Spleen (tissue), 11 donors: ENCODE results near the gene C1QL4. TPM values are rescaled to one million over a fixed set of nuclear protein-coding genes. Genes with fewer than 3 reads are reported as not detected.

Source experiments
- DNase-seq: peaks from one replicate; pipeline ENCODE4 v3.0.0-alpha.2; 2020
- H3K27ac ChIP-seq, 8 donors: fragments of 200-600 bp; sonication (generic) in 7 of 8; 1 replicate in 4 of 8; 2 replicates in 4 of 8; pipeline versions ENCODE4 v1.5.0 to v1.8.0; 2016 to 2021; ENCODE audit warnings: inconsistent platforms in 4 of 8, mild to moderate bottlenecking in 4 of 8, moderate library complexity in 1 of 8
- H3K27me3 ChIP-seq, 7 donors: fragments of 200-600 bp; sonication (generic) in 6 of 7; replicated peaks in 1 of 7; 1 replicate in 4 of 7; 2 replicates in 3 of 7; pipeline versions ENCODE4 v1.5.0 to v1.8.0; 2016 to 2021; ENCODE audit warnings: inconsistent platforms in 3 of 7, mild to moderate bottlenecking in 1 of 7
- H3K36me3 ChIP-seq, 6 donors: fragments of 200-600 bp; sonication (generic) in 5 of 6; 1 replicate in 4 of 6; 2 replicates in 2 of 6; pipeline versions ENCODE4 v1.5.0 to v1.8.0; 2016 to 2021; ENCODE audit warnings: inconsistent platforms in 2 of 6
- H3K4me1 ChIP-seq, 6 donors: fragments of 200-600 bp; sonication (generic) in 5 of 6; 1 replicate in 3 of 6; 2 replicates in 3 of 6; pipeline versions ENCODE4 v1.5.0 to v1.8.0; 2016 to 2021; ENCODE audit warnings: inconsistent platforms in 3 of 6
- H3K4me3 ChIP-seq, 8 donors: fragments of 200-600 bp; sonication (generic) in 7 of 8; 1 replicate in 4 of 8; 2 replicates in 4 of 8; pipeline versions ENCODE4 v1.5.0 to v1.8.0; 2016 to 2021; ENCODE audit warnings: inconsistent platforms in 4 of 8, mild to moderate bottlenecking in 4 of 8, moderate library complexity in 2 of 8
- H3K9me3 ChIP-seq, 8 donors: fragments of 200-600 bp; sonication (generic) in 7 of 8; 1 replicate in 4 of 8; 2 replicates in 4 of 8; pipeline versions ENCODE4 v1.5.0 to v1.8.0; 2016 to 2021; ENCODE audit warnings: inconsistent platforms in 4 of 8
- POLR2A ChIP-seq, 3 donors: fragments of 450-650 bp; IDR thresholded peaks; one replicate each; pipeline ENCODE4 v1.5.1; 2017; ENCODE audit warnings: antibody characterized with exemption in 3 of 3, mild to moderate bottlenecking in 1 of 3
- POLR2AphosphoS5 ChIP-seq, 3 donors: sonication (generic); formaldehyde crosslinking; IDR thresholded peaks; one replicate each; pipeline ENCODE4 v1.5.1; 2017; ENCODE audit warnings: antibody characterized with exemption in 3 of 3
- whole genome bisulfite sequencing, 5 donors: extraction: QIAGEN DNeasy Blood & Tissue Kit in 3 of 5; methylation state at CpG; one replicate each; pipeline versions ENCODE4 v1.1.5 to v1.1.7; 2013 to 2018; 5-methylcytosine and 5-hydroxymethylcytosine counted together
- intact Hi-C: fragments of 100-400 bp; cut with DNase I; formaldehyde crosslinking; loops from one replicate; pipeline ENCODE4 v1.15.0; 2023; ENCODE audit warnings: low total_unique reads
- polyA plus RNA-seq, 3 donors: library from polyadenylated mRNA; stranded (reverse); fragments of 200-250 nt; gene quantifications; one replicate each; pipeline ENCODE4 v1.2.1, GENCODE V29; 2013
- total RNA-seq, 7 donors: library from RNA; depleted of rRNA in 3 of 7; stranded (reverse); fragments of >200 nt in 3 of 7; fragmentation: NEBNext Ultra II Directional in 4 of 7; extraction: Animal tissue kit (Norgen Biotek cat#: 25700) in 4 of 7; gene quantifications; one replicate each; pipeline versions ENCODE4 v1.1.0 to v1.2.1, GENCODE V29; 2016 to 2021
- TF ChIP-seq, protein P1 (sequence below), 11 experiments: fragments of 200-600 bp in 7 of 11; fragments of 450-650 bp in 4 of 11; sonication (generic) in 4 of 11; IDR thresholded peaks in 8 of 11; conservative IDR thresholded peaks in 3 of 11; 1 replicate in 7 of 11; 2 replicates in 4 of 11; pipeline versions ENCODE4 v1.4.0 to v1.8.0; 2016 to 2021; ENCODE audit warnings: antibody characterized with exemption in 11 of 11, inconsistent platforms in 4 of 11, mild to moderate bottlenecking in 1 of 11
- donor health status: healthy with polysubstance abuse.
- donor health status: DM: no; HTN: no; CAD: no; lungs with moderate emphysema.
- donor health status: DM: no; HTN: no; CAD: no.
- donor health status: Bipolar disorder and iron deficiency.
- donor health status: healthy.
- donor health status: DM: no; HTN: no; CAD: no.
- donor health status: DM: yes; HTN: yes; CAD: no.

C1QL4 gene
- total and polyA plus RNA-seq, 10 donors = not detected

DNA sequence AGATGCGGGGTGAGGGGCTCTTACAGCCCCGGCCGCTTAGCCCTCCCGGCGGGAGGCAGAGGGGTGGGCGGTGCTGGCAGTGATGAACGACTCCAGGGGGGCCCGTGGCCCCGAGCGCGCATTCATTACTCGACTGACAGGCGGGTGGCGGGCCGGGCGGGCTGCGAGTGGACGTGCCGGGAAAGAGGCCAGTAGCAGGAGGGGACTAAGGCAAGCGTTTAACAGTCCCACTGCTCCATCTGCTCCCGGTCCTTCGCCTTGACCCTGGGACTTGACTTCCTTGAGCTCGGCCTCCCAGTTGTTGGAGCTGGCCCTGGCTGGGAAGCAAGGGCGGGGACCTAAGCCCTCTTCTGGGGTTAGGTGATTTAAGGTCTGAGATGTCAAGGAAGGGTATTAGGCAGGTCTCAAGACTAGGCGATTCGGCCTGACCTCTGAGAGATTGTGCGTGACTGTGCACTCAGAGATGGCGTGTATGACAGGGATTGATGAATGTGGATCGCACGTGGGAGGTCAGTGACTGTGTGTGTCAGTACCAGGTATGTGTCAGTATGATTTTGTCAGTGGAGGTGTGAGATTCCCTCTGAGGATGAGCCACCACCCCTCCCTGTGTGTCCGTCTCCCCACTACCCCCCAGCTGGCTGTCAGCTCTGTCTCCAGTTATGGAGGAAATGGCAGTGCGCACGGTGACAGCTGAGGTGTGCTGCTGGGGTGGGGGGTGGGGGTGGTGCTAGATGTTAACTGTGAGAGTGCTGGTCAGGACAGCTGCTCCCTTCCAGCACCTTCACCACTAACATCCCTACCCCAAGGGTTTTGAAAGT lies 6.1 kb upstream of the C1QL4 start:
- Histone ChIP-seq H3K27me3 (peaks cover 23 to 98% (median 60%) of the 10 kb centered on the region in 7 donors), H3K9me3 (no peaks in the 10 kb centered on the region), H3K4me3 (peak overlapping the region; percentile 41 to 69 (median 48)), H3K4me1 (peaks cover 47 to 68% (median 63%) of the 10 kb centered on the region in 6 donors), H3K36me3 (no peaks in the 10 kb centered on the region), H3K27ac (no peak overlapping the region)
- 3 to 4% (median 4%) methylated on average over 33 of the region's 33 CpGs for WGBS, 5 donors
- TF ChIP-seq POLR2A (IDR thresholded peaks at IDR 0.05) = no peak
- TF ChIP-seq POLR2AphosphoS5 (IDR thresholded peaks at IDR 0.05) = no peak
- TF ChIP-seq, protein P1, sequence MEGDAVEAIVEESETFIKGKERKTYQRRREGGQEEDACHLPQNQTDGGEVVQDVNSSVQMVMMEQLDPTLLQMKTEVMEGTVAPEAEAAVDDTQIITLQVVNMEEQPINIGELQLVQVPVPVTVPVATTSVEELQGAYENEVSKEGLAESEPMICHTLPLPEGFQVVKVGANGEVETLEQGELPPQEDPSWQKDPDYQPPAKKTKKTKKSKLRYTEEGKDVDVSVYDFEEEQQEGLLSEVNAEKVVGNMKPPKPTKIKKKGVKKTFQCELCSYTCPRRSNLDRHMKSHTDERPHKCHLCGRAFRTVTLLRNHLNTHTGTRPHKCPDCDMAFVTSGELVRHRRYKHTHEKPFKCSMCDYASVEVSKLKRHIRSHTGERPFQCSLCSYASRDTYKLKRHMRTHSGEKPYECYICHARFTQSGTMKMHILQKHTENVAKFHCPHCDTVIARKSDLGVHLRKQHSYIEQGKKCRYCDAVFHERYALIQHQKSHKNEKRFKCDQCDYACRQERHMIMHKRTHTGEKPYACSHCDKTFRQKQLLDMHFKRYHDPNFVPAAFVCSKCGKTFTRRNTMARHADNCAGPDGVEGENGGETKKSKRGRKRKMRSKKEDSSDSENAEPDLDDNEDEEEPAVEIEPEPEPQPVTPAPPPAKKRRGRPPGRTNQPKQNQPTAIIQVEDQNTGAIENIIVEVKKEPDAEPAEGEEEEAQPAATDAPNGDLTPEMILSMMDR (IDR thresholded peaks at IDR 0.05 in 8 of 11, conservative IDR thresholded peaks at IDR 0.05 in 3 of 11) = peak in 1 of 11 experiments; percentile 42
- no peak for DNase-seq
- intact Hi-C loops = loop anchor here (5.0 kb wide), 1 partner anchor 56 kb away; no protein-coding TSS in a partner anchor

DNA sequence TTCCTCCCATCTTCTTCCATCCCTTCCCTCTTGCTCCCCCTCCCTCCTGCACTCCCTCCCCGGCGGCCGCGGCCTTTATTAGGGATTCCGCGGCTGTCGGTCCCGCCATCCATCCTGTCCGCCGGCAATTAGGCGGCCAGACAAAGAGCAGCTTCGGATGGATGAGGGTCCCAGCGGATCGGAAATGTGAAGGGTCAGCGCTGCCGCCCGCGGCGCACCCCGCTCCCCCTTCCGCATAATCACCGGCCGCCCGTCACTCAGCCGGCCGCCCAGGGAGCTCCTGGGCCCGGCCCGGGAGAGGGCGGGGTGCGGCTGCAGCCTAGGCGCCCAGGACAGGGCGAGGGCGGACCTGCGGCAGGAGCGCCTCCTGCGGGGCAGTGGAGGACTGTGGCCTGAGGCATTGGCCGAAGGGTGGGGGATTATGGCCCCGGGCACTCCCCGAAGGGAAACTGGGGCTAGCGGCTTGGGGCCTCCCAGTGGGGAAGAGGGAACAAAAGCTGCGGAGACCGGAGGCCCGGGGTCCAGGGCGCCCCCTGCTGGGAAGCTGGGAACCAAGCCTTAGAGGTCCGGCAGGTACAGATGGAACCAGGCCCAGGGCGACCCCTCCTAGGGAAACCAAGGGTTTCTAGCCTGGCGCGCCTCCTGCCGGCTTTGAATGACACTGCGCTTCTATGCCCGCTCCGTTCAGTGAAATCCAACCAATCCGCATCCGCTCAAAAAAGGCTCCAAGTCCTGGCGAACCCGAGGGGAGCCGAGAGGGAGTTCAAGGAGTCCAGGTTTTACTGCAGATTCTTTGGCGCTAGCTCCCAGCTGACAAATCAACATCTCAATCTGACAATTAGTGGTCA lies 5.3 kb upstream of the C1QL4 start:
- no peak overlapping the region for H3K27ac ChIP-seq
- intact Hi-C loops = loop anchor here (5.0 kb wide), 1 partner anchor 55 kb away; no protein-coding TSS in a partner anchor
- no peaks in the 10 kb centered on the region for H3K9me3 ChIP-seq
- 0 to 2% (median 1%) methylated on average over 32 to 58 of the region's 58 CpGs for WGBS, 5 donors
- H3K36me3 ChIP-seq = no peaks in the 10 kb centered on the region
- peak; percentile 92 for DNase-seq
- H3K4me1 ChIP-seq = peaks cover 38 to 67% (median 57%) of the 10 kb centered on the region in 6 donors
- TF ChIP-seq, protein P1 (IDR thresholded peaks at IDR 0.05 in 8 of 11, conservative IDR thresholded peaks at IDR 0.05 in 3 of 11) = peak; percentile 62 to 91 (median 80)
- no peak for TF ChIP-seq POLR2A (IDR thresholded peaks at IDR 0.05)
- peaks cover 17 to 98% (median 53%) of the 10 kb centered on the region in 7 donors for H3K27me3 ChIP-seq
- peak overlapping the region; percentile 41 to 69 (median 48) for H3K4me3 ChIP-seq

DNA sequence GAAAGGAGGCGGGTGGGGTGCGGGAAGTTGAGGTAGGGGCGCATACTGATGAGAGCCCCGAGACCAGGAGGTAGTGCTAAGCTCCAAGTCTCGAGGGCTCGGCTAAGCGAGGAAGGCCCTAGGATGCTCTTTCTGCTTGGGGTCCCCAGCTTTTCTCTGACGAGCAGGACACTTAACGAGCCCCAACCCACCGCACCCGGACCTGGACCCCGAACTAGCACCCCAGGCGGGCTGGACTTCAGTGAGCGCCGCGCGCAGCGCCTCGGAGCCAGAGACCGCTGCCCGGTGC lies 4.7 kb upstream of the C1QL4 start:
- H3K27me3 ChIP-seq = peaks cover 13 to 98% (median 53%) of the 10 kb centered on the region in 7 donors
- intact Hi-C loops = loop anchor here (5.0 kb wide), 1 partner anchor 54 kb away; no protein-coding TSS in a partner anchor
- DNase-seq = no peak
- H3K4me3 ChIP-seq = peak overlapping the region in 6 of 8 donors; percentile 43 to 69 (median 50)
- H3K9me3 ChIP-seq = no peaks in the 10 kb centered on the region
- TF ChIP-seq POLR2AphosphoS5 (IDR thresholded peaks at IDR 0.05) = no peak
- TF ChIP-seq POLR2A (IDR thresholded peaks at IDR 0.05) = no peak
- TF ChIP-seq, protein P1 (IDR thresholded peaks at IDR 0.05 in 8 of 11, conservative IDR thresholded peaks at IDR 0.05 in 3 of 11) = no peak
- 21 to 27% (median 21%) methylated on average over 21 of the region's 21 CpGs for WGBS, 5 donors
- H3K4me1 ChIP-seq = peaks cover 36 to 67% (median 57%) of the 10 kb centered on the region in 6 donors
- no peaks in the 10 kb centered on the region for H3K36me3 ChIP-seq
- H3K27ac ChIP-seq = no peak overlapping the region
